IMR-90 (cell line): Measurements from ENCODE around the gene TRIM24.

Source experiments
- BHLHE40 ChIP-seq: fragments of 150-350 bp; IDR thresholded peaks from 2 replicates; pipeline ENCODE4 v1.6.1; 2016; ENCODE audit warnings: mild to moderate bottlenecking, low read depth, low read length
- CEBPB ChIP-seq: IDR thresholded peaks from 2 replicates; pipeline ENCODE4 v1.6.1; 2012; ENCODE audit warnings: low read depth, low read length, improper control_type of control experiment
- CTCF ChIP-seq: conservative IDR thresholded peaks from 2 replicates; pipeline ENCODE4 v1.5.1; 2012; ENCODE audit warnings: mild to moderate bottlenecking, low read depth, low read length, improper control_type of control experiment
- MAFK ChIP-seq: IDR thresholded peaks from 2 replicates; pipeline ENCODE4 v1.6.1; 2012; ENCODE audit warnings: low read depth, low read length, improper control_type of control experiment
- MAZ ChIP-seq: IDR thresholded peaks from 2 replicates; pipeline ENCODE4 v1.6.1; 2012; ENCODE audit warnings: low read depth, mild to moderate bottlenecking, low read length, improper control_type of control experiment, moderate library complexity, borderline replicate concordance
- NFE2L2 ChIP-seq: fragments of 150-350 bp; IDR thresholded peaks from 2 replicates; pipeline ENCODE4 v1.6.1; 2016; ENCODE audit warnings: low read depth, mild to moderate bottlenecking, low read length
- POLR2A ChIP-seq: IDR thresholded peaks from 2 replicates; pipeline ENCODE4 v1.6.1; 2012; ENCODE audit warnings: mild to moderate bottlenecking, low read depth, low read length
- RAD21 ChIP-seq: IDR thresholded peaks from 2 replicates; pipeline ENCODE4 v1.6.1; 2012; ENCODE audit warnings: low read length, improper control_type of control experiment
- RCOR1 ChIP-seq: IDR thresholded peaks from 2 replicates; pipeline ENCODE4 v1.6.1; 2012; ENCODE audit warnings: mild to moderate bottlenecking, low read length, improper control_type of control experiment; ENCODE audit not compliant: insufficient replicate concordance
- RFX5 ChIP-seq: IDR thresholded peaks from 2 replicates; pipeline ENCODE4 v1.8.0; 2012; ENCODE audit warnings: low read depth, mild to moderate bottlenecking, low read length, moderate library complexity
- TF ChIP-seq, protein P1 (sequence below): fragments of 150-350 bp; IDR thresholded peaks from 2 replicates; pipeline ENCODE4 v1.6.1; 2017; ENCODE audit warnings: mild to moderate bottlenecking, antibody characterized with exemption, low read length, low read depth

DNA sequence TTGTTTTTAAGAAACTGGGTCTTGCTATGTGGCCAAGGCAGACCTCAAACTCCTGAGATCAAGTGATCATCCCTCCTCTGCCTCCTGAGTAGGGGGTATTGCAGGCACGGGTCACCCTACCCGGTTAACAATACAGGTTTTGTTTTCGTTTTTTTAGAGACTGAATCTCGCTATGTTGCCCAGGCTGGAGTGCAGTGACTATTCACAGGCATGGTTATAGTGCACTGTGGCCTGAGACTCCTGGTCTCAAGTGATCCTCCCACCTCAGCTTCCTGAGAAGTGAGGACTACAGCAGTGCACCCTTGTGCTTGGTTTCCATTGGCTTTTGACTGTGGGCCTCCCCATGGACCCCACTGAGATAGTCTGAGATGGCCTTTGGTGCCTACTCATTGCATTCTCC, 3.8 kb upstream of the TRIM24 start:
- TF ChIP-seq POLR2A (no peak), CTCF (no peak), MAFK (no peak), RAD21 (no peak), CEBPB (no peak), RFX5 (no peak), NFE2L2 (no peak), RCOR1 (no peak), BHLHE40 (no peak), MAZ (no peak)
- TF ChIP-seq, protein P1, sequence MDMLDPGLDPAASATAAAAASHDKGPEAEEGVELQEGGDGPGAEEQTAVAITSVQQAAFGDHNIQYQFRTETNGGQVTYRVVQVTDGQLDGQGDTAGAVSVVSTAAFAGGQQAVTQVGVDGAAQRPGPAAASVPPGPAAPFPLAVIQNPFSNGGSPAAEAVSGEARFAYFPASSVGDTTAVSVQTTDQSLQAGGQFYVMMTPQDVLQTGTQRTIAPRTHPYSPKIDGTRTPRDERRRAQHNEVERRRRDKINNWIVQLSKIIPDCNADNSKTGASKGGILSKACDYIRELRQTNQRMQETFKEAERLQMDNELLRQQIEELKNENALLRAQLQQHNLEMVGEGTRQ: no peak
